ENCODE results near the gene PCYOX1L. TPM values are rescaled to one million over a fixed set of nuclear protein-coding genes. Genes with fewer than 3 reads are reported as not detected.

PCYOX1L gene
- total and polyA plus RNA-seq, 2 of the 8 experiments (the other 6 are each of a cell fraction or from before 2014, with no cell fraction given) = 6.8 to 17.2 TPM

DNA sequence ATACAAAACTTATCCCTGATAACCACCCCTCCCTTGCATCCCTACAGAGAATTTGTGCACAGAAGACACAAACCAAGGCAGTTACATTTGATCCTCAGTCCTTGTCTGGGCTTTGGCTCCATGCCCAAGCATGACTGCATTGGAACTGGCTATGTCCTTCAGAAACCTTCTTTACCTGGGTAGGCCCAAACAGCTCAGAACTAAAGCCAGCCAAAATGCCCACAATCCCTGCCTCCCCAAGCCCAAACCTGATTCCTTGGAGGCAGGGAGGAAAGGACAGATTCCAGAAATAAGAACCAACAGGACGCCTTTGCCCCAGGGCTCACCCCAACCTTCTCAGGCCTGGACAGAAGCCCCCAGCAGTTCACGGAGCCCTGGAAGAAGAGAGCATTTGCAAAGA lies 13.0 kb downstream of the PCYOX1L start (continued):
- TF ChIP-seq BRCA1 (IDR thresholded peaks at IDR 0.05; ENCODE audit: low read depth, low read length) = no peak
